BJ (cell line): Measurements from ENCODE around the gene EFCAB14. TPM values are rescaled to one million over a fixed set of nuclear protein-coding genes. Genes with fewer than 3 reads are reported as not detected.

Experiments used
- CTCF ChIA-PET: fragments of 350-600 bp; formaldehyde crosslinking; extraction: SDS; loops from one replicate; lab custom pipeline; 2021; ENCODE audit warnings: antibody characterized with exemption, inconsistent platforms; lab: Yijun Ruan, JAX
- POLR2A ChIA-PET: fragments of 300-600 bp; sonication (Branson Sonifier 250); formaldehyde crosslinking; extraction: SDS; loops from one replicate; lab custom pipeline; 2021; ENCODE audit warnings: antibody characterized with exemption; lab: Charles Lee
- DNase-seq: peaks from one replicate; pipeline ENCODE4 v3.0.0-alpha.2; 2011; ENCODE audit warnings: low read depth
- H3K27me3 ChIP-seq: 2 replicates; pipeline ENCODE4 v1.6.0; 2011; ENCODE audit warnings: low read length; ENCODE audit not compliant: control insufficient read depth, insufficient read depth
- H3K36me3 ChIP-seq: 2 replicates; pipeline ENCODE4 v1.5.1; 2011; ENCODE audit warnings: low read length; ENCODE audit not compliant: control insufficient read depth, insufficient read depth
- H3K4me3 ChIP-seq: 2 replicates; pipeline ENCODE4 v1.5.1; 2011; ENCODE audit warnings: low read depth, mild to moderate bottlenecking, control low read depth, low read length
- CTCF ChIP-seq: IDR thresholded peaks from 2 replicates; pipeline ENCODE4 v1.5.1; 2011; ENCODE audit warnings: low read depth, mild to moderate bottlenecking, control low read depth, inconsistent platforms, low read length, moderate library complexity; ENCODE audit not compliant: insufficient read depth
- polyA plus RNA-seq: library from polyadenylated mRNA; depleted of rRNA; stranded (reverse); fragments of >200 nt; gene quantifications from 2 replicates; pipeline ENCODE4 v1.2.3, GENCODE V29; 2011

The EFCAB14 gene
- polyA plus RNA-seq, 1 experiment: 30.4 TPM

GRCh38 chr1:46684670-46685069, 34.2 kb downstream of the EFCAB14 start:
- DNase-seq: no peak
- CTCF ChIA-PET: interaction anchor here (1.4 kb wide), 1 partner anchor 10 kb away, joined by 4 read pairs; no protein-coding TSS in a partner anchor
- Histone ChIP-seq H3K27me3 (no peaks in the 10 kb centered on the region), H3K4me3 (no peak overlapping the region), H3K36me3 (peaks cover 17% of the 10 kb centered on the region)
- POLR2A ChIA-PET: no interaction called here
- no peak for TF ChIP-seq CTCF

- Histone ChIP-seq H3K36me3 (peaks cover 14% of the 10 kb centered on the region), H3K4me3 (no peak overlapping the region)
- CTCF ChIA-PET: no interaction called here
Observed at GRCh38 chr1:46682064-46682463, 36.9 kb downstream of the EFCAB14 start.

GRCh38 chr1:46681333-46682034, 37.4 kb downstream of the EFCAB14 start:
- DNase-seq: no peak
- POLR2A ChIA-PET: no interaction called here
- no peak for TF ChIP-seq CTCF
- Histone ChIP-seq H3K36me3 (peaks cover 14% of the 10 kb centered on the region), H3K4me3 (no peak overlapping the region), H3K27me3 (no peaks in the 10 kb centered on the region)
- CTCF ChIA-PET: interaction anchor here (0.6 to 0.8 kb wide), 2 partner anchors 33 to 159 kb away, joined by 3 read pairs; no protein-coding TSS in a partner anchor

More at GRCh38 chr1:46682064-46682463, 36.9 kb downstream of the EFCAB14 start:
- TF ChIP-seq CTCF: no peak
- no peaks in the 10 kb centered on the region for H3K27me3 ChIP-seq
- no peak for DNase-seq
- POLR2A ChIA-PET: no interaction called here

- POLR2A ChIA-PET: no interaction called here
- peaks cover 17% of the 10 kb centered on the region for H3K36me3 ChIP-seq
- CTCF ChIA-PET: no interaction called here
- no peak for TF ChIP-seq CTCF
- H3K4me3 ChIP-seq: no peak overlapping the region
- no peaks in the 10 kb centered on the region for H3K27me3 ChIP-seq
- DNase-seq: no peak
Observed at GRCh38 chr1:46679789-46680573, 38.9 kb downstream of the EFCAB14 start.

- POLR2A ChIA-PET: no interaction called here
- CTCF ChIA-PET: interaction anchor here (0.8 to 1.7 kb wide), 5 partner anchors 9 to 54 kb away, joined by 3 to 5 read pairs (median 3); no protein-coding TSS in a partner anchor
- H3K4me3 ChIP-seq: no peak overlapping the region
- DNase-seq: no peak
- TF ChIP-seq CTCF: no peak
- no peaks in the 10 kb centered on the region for H3K27me3 ChIP-seq
- H3K36me3 ChIP-seq: peaks cover 12% of the 10 kb centered on the region
Observed at GRCh38 chr1:46677339-46677738, 41.6 kb downstream of the EFCAB14 start.
